Neural crest cell (in vitro differentiated cells): ENCODE results near the gene UBE2Q2. TPM values are rescaled to one million over a fixed set of nuclear protein-coding genes. Genes with fewer than 3 reads are reported as not detected.

Experiments
- DNase-seq: peaks from one replicate; pipeline ENCODE4 v3.0.0; 2021; ENCODE audit warnings: low read depth, mixed read lengths, low spot score
- H3K27ac Mint-ChIP-seq: one replicate; pipeline ENCODE4 v1.8.0; 2021; ENCODE audit warnings: mild to moderate bottlenecking, mixed read lengths; ENCODE audit not compliant: unreplicated experiment
- H3K27me3 Mint-ChIP-seq: 2 replicates; pipeline ENCODE4 v1.8.0; 2021; ENCODE audit warnings: low read depth, mild to moderate bottlenecking, mixed read lengths
- H3K36me3 Mint-ChIP-seq: 2 replicates; pipeline ENCODE4 v1.8.0; 2021; ENCODE audit warnings: low read depth, mild to moderate bottlenecking, mixed read lengths
- H3K4me1 Mint-ChIP-seq: 2 replicates; pipeline ENCODE4 v1.8.0; 2021; ENCODE audit warnings: mixed read lengths
- H3K4me3 Mint-ChIP-seq: one replicate; pipeline ENCODE4 v1.8.0; 2021; ENCODE audit warnings: mild to moderate bottlenecking, mixed read lengths
- H3K9me3 Mint-ChIP-seq: 2 replicates; pipeline ENCODE4 v1.8.0; 2021; ENCODE audit warnings: mixed read lengths
- total RNA-seq: library from RNA; stranded (reverse); gene quantifications from 2 replicates; pipeline ENCODE4 v1.2.1, GENCODE V29; 2021
- TF ChIP-seq, protein P1 (sequence below): fragments of 200-600 bp; sonication (generic); conservative IDR thresholded peaks from 2 replicates; pipeline ENCODE4 v1.5.0; 2021; ENCODE audit warnings: antibody characterized with exemption, mild to moderate bottlenecking

The UBE2Q2 gene
- total RNA-seq, 1 donor from 2014 or later: 28.7 TPM

DNA sequence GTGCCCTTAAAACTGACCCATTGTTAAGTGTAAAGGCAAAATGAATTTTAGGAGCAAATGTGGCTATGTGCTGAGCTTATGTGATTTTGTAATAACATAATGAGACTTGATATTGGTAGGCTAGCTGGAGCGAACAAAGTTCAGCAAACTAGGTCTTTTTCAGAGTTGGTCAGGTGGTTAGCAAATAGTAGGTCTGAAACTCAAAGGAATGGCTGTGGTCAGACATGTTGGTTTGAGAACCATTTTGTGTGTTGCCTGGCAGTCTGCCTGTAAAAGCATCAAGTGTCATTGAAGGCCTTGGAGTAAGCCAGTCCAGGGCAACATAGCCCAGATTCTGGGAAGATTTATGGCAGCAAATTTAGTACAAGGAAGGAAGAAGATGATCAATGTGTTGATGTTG is 76.8 kb downstream of the UBE2Q2 start:
- TF ChIP-seq, protein P1, sequence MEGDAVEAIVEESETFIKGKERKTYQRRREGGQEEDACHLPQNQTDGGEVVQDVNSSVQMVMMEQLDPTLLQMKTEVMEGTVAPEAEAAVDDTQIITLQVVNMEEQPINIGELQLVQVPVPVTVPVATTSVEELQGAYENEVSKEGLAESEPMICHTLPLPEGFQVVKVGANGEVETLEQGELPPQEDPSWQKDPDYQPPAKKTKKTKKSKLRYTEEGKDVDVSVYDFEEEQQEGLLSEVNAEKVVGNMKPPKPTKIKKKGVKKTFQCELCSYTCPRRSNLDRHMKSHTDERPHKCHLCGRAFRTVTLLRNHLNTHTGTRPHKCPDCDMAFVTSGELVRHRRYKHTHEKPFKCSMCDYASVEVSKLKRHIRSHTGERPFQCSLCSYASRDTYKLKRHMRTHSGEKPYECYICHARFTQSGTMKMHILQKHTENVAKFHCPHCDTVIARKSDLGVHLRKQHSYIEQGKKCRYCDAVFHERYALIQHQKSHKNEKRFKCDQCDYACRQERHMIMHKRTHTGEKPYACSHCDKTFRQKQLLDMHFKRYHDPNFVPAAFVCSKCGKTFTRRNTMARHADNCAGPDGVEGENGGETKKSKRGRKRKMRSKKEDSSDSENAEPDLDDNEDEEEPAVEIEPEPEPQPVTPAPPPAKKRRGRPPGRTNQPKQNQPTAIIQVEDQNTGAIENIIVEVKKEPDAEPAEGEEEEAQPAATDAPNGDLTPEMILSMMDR: no peak
- no peaks in the 10 kb centered on the region for H3K4me1 Mint-ChIP-seq
- no peak overlapping the region for H3K27ac Mint-ChIP-seq
- H3K9me3 Mint-ChIP-seq: no peaks in the 10 kb centered on the region
- no peak for DNase-seq
- H3K4me3 Mint-ChIP-seq: no peak overlapping the region
- peaks cover 9% of the 10 kb centered on the region for H3K36me3 Mint-ChIP-seq
- H3K27me3 Mint-ChIP-seq: no peaks in the 10 kb centered on the region

DNA sequence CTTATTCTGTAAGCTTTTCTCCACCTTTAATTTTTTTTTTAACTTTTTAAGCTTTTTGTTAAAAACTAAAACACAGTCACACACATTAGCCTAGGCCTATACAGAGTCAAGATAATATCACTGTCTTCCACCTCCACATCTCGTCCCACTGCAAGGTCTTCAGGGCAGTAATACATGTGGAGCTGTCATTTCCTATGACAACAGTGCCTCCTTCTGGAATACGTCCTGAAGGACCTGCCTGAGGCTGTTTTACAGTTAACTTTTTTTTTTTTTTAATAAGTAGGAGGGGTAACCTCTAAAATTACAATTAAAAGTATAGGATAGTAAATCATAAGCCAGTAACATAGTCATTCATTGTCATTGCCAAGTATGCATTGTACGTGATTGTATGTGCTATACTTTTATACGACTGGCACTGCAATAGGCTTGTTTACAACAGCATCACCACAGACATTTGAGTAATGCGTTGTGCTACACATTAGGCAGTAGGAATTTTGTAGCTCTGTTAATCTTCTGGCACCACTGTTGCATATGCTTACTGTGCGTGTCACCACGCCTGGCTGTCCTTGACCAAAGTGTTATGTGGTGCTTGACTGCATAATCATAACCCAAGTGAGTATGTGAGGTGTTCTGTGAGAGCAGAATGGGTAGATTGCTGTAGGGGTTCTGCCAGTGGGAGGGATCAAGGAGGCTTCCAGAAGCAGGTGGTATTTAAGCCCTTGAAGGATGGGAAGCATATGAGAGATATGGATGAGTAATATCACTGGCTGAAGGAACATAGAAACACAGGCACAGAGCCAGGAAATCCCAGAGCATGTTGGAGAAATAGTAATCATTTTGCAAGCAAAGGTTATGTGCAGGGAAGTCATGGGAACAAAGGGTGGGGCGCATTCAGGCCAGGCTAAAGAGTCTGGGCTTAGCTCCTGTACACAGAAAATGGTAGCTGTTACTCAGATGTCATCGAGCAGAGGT is 78.8 kb downstream of the UBE2Q2 start:
- TF ChIP-seq, protein P1: peak; percentile 51
- DNase-seq: no peak
- Mint-ChIP-seq H3K4me1 (no peaks in the 10 kb centered on the region), H3K27ac (peak overlapping the region; percentile 69), H3K36me3 (peaks cover 10% of the 10 kb centered on the region), H3K9me3 (no peaks in the 10 kb centered on the region), H3K27me3 (no peaks in the 10 kb centered on the region), H3K4me3 (no peak overlapping the region)

DNA sequence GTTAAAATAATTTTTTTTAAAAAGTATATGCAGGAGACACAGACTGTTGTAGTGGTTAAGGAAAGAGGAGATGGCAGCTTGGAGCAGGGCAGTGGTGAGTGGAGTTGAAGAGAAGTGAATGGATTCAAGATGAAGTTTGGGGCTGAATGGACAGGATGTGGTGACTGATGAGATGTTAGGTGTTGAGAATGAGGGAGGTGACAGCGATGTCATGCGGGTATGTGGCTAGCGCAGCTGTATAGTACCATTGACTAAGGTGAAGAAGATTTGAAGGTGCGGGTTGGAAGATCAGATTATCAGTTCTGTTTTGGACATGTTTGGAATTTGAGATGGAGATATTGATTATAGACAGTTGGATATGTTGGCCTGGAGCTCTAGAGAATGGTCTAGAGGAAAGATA is 80.5 kb downstream of the UBE2Q2 start:
- H3K27ac Mint-ChIP-seq: peak overlapping the region; percentile 44
- DNase-seq: no peak
- H3K9me3 Mint-ChIP-seq: no peaks in the 10 kb centered on the region
- no peaks in the 10 kb centered on the region for H3K4me1 Mint-ChIP-seq
- H3K27me3 Mint-ChIP-seq: no peaks in the 10 kb centered on the region
- TF ChIP-seq, protein P1: no peak
- H3K4me3 Mint-ChIP-seq: no peak overlapping the region
- peaks cover 7% of the 10 kb centered on the region for H3K36me3 Mint-ChIP-seq

DNA sequence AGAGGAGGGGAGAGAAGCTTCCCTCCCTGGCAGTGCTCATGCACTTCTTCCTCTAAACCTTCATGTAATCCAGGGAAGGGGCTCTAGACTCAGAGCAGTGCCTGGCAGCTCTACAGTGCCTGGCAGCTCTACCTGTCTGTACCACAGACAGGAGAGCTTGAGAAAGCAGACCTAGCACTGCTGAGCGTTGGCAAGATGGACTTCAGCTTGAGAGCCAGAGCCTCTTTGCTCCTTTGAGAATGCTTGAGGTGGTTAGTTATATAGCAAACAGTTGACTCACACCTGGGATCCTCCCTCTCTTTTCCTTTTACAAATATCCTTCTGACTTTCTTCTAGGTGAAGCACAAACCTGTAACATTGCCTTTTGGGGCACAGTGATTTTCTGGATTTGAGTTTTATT is 81.3 kb downstream of the UBE2Q2 start:
- no peak overlapping the region for H3K27ac Mint-ChIP-seq
- no peak for DNase-seq
- TF ChIP-seq, protein P1: no peak
- H3K27me3 Mint-ChIP-seq: no peaks in the 10 kb centered on the region
- H3K9me3 Mint-ChIP-seq: no peaks in the 10 kb centered on the region
- no peak overlapping the region for H3K4me3 Mint-ChIP-seq
- H3K4me1 Mint-ChIP-seq: no peaks in the 10 kb centered on the region
- peaks cover 7% of the 10 kb centered on the region for H3K36me3 Mint-ChIP-seq

DNA sequence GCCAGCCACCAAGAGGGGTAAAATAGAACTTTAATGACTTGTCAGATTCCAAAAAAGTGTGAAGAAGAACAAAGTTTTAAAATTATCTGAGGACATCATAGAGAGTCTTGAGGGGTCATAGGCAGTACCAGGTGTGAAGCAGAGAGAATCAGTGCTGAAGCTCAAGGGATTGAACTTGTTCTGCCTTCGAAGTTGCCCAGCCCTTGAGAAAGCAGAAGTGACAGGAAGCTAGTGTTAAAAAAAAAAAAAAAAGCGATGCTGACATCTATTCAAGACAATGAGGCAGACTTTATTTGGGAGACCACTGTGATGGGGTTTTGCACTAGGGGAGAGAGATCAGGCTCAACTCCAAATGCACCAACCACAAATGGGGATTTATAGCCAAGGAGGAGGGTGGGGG is 82.2 kb downstream of the UBE2Q2 start:
- Mint-ChIP-seq H3K27me3 (no peaks in the 10 kb centered on the region), H3K9me3 (no peaks in the 10 kb centered on the region), H3K4me3 (no peak overlapping the region), H3K4me1 (no peaks in the 10 kb centered on the region), H3K27ac (no peak overlapping the region), H3K36me3 (peaks cover 7% of the 10 kb centered on the region)
- TF ChIP-seq, protein P1: no peak
- DNase-seq: no peak
